CD4-positive, alpha-beta T cell treated with Interleukin-6 at 100 ng/mL for 8 hours (primary cell): Measurements from ENCODE around the gene FGF14.

Experiments used
- DNase-seq: peaks from one replicate; pipeline ENCODE4 v3.0.0-alpha.2; 2020; ENCODE audit warnings: mixed read lengths, low spot score

FGF14 gene

DNA sequence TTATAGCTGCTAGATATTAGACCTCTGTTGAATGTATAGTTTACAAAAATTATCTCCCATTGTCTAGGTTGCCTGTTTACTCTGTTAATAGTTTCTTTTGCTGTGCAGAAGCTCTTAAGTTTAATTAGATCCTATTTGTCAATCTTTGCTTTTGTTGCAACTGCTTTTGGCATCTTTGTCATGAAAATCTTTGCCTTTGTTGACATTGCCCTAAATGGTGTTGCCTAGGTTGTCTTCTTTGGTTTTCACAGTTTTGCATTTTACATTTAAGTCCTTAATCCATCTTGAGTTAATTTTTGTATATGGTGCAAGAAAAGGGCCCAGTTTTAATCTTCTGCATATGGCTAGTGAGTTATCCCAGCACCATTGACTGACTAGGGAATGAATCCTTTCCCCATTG, 618.3 kb downstream of the FGF14 start:
- no peak for DNase-seq

- DNase-seq = no peak
These were observed 621.6 kb downstream of the FGF14 start for GRCh38 chr13:101780211-101780610.

- no peak for DNase-seq
These were observed 622.7 kb downstream of the FGF14 start for GRCh38 chr13:101779147-101779546.

- DNase-seq = no peak
These were observed 626.6 kb downstream of the FGF14 start for GRCh38 chr13:101775267-101775666.

- no peak for DNase-seq
These were observed 627.5 kb downstream of the FGF14 start for GRCh38 chr13:101774393-101774792.

GRCh38 chr13:101773062-101773461, 628.8 kb downstream of the FGF14 start:
- DNase-seq = no peak

DNA sequence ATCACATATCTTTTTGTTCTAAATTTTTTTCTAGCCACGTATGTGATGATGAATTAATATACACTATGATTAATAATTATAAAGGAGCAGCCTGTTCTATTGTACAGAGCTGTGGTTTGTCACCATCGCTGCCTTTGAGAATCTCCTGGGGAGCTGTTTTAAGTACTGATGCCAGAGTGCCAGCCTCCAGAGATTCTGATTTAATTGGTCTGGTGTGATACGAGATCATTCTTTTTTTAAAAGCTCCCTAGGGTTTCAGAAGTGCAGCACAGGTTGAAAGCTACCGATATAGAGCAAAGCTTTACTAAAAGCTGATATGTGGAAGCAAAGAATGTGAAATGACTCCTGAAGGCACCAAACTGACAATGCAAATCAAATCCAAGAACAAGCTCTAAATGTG, 634.7 kb downstream of the FGF14 start:
- no peak for DNase-seq

GRCh38 chr13:101763191-101763590, 638.7 kb downstream of the FGF14 start:
- no peak for DNase-seq

- no peak for DNase-seq
These were observed 644.3 kb downstream of the FGF14 start for GRCh38 chr13:101757446-101758039.

DNA sequence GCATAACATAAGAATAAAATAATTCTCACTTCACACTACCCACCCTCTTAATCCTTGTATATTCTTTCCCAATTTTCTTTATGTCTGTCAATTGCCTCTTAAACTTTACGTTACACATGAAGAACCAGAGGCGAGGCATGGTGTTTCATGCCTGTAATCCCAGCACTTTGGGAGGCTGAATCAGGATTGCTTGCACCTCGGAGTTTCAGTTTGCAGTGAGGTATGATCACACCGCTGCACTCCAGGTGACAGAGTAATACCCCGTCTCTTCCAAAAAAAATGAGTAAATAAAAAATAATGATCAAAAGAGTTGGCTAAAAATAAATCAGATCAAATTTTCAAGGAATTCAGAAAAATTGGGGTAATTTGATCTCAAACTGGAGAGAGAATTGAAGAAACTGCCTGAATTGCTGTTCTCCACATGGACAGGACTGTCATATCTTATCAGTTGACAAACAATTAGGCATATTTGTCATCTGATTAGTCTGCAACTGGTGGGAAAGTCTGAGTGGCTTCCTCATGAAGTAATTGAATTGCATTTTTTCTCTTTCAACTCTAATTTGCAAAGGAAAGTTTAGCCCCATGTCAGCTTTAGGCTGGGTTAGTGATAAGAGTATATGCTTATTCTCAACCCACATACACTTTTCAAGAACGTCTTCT, 646.5 kb downstream of the FGF14 start:
- DNase-seq = no peak

GRCh38 chr13:101752432-101752831, 649.4 kb downstream of the FGF14 start:
- no peak for DNase-seq

- no peak for DNase-seq
These were observed 650.4 kb downstream of the FGF14 start for GRCh38 chr13:101751488-101751887.

DNA sequence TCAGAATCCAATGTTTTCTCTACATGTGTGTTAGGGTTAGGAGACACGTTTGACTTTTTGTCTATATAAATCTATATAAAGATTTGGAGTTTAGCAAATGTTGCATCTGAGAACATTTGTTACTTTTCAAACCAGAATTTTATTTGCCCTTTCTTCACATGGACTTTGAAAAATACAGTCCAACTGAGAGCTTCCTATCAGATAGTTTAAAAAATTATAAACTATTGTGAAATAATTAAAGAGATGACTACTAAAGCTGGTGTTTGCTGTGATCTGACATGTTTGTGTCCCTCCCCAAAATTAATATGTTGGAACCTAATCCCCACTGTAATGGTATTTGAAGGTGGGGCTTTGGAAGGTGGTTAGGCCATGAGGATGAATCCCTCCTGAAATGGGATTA, 652.3 kb downstream of the FGF14 start:
- no peak for DNase-seq

- no peak for DNase-seq
These were observed 654.8 kb downstream of the FGF14 start for GRCh38 chr13:101747039-101747438.

GRCh38 chr13:101746513-101746912, 655.3 kb downstream of the FGF14 start:
- DNase-seq = no peak

GRCh38 chr13:101739382-101740178, 662.3 kb downstream of the FGF14 start:
- no peak for DNase-seq

GRCh38 chr13:101738336-101738735, 663.5 kb downstream of the FGF14 start:
- no peak for DNase-seq

DNA sequence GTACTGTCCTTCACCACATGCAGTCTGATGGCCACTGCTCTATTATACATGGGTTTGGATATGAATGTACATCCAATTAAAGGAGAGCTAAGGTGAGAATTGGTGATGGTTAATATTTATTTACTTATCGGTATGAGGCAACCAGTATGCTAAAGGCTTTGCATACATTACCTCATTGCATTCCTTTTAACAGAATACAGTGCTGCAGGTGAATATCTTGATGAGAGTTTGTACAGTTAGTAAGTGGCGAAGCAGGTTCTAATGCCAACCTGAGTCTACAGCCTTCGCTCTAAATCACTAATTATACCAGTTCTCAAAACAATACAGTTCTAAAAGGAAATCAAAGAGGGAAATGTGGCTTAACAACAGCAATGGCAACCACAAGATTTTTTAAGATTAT, 665.3 kb downstream of the FGF14 start:
- no peak for DNase-seq

- DNase-seq = no peak
These were observed 671.3 kb downstream of the FGF14 start for GRCh38 chr13:101730420-101731000.

DNA sequence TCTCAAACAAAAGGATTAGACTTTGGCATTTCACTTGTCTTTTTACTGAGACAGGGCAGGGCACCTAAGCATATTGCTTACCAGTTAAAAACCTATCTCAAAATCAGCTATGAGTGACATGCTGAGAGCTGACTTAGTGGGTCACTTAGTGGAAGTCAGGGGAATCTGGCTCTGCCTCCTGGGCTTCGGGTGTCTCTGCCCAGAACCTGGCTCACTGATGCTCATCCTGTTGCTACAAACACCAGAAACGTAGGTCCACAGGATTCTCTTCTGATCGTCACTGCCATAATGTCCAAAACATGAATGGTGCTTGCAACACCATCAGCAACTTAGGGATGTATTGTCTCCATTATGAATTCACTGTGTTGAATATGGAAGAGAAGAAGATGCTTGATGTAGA, 673.2 kb downstream of the FGF14 start:
- DNase-seq = no peak

- no peak for DNase-seq
These were observed 673.8 kb downstream of the FGF14 start for GRCh38 chr13:101728021-101728420.

- DNase-seq = no peak
These were observed 674.7 kb downstream of the FGF14 start for GRCh38 chr13:101727118-101727517.

GRCh38 chr13:101726681-101727080, 675.2 kb downstream of the FGF14 start:
- DNase-seq = no peak
